Activated T-cell treated with anti-CD3 and anti-CD28 coated beads, Interleukin-2, amount 50 U/mL, for 24 hours (primary cell): ENCODE measurements around the gene PCDH9.

Source experiments
- DNase-seq: peaks from one replicate; pipeline ENCODE4 v3.0.0-alpha.2; 2020
- H3K27ac Mint-ChIP-seq: 2 replicates; pipeline ENCODE4 v1.8.0; 2020; ENCODE audit warnings: mild to moderate bottlenecking, mixed read lengths
- H3K27me3 Mint-ChIP-seq: 2 replicates; pipeline ENCODE4 v1.8.0; 2020; ENCODE audit warnings: mixed read lengths
- H3K36me3 Mint-ChIP-seq: 2 replicates; pipeline ENCODE4 v1.8.0; 2020; ENCODE audit warnings: low read depth, mixed read lengths
- H3K4me1 Mint-ChIP-seq: 2 replicates; pipeline ENCODE4 v1.8.0; 2020; ENCODE audit warnings: low read depth, mixed read lengths
- H3K4me3 Mint-ChIP-seq: 2 replicates; pipeline ENCODE4 v1.8.0; 2020; ENCODE audit warnings: mild to moderate bottlenecking, moderate library complexity, mixed read lengths
- H3K9me3 Mint-ChIP-seq: 2 replicates; pipeline ENCODE4 v1.8.0; 2020; ENCODE audit warnings: mixed read lengths

Gene PCDH9

GRCh38 chr13:67135356-67135755, 94.8 kb downstream of the PCDH9 start:
- Mint-ChIP-seq H3K27ac (no peak overlapping the region), H3K4me1 (peaks cover 9% of the 10 kb centered on the region), H3K27me3 (no peaks in the 10 kb centered on the region), H3K4me3 (no peak overlapping the region), H3K36me3 (no peaks in the 10 kb centered on the region), H3K9me3 (no peaks in the 10 kb centered on the region)
- DNase-seq: no peak

- Mint-ChIP-seq H3K4me3 (no peak overlapping the region), H3K27ac (no peak overlapping the region), H3K4me1 (peaks cover 9% of the 10 kb centered on the region), H3K36me3 (no peaks in the 10 kb centered on the region), H3K9me3 (no peaks in the 10 kb centered on the region), H3K27me3 (no peaks in the 10 kb centered on the region)
- no peak for DNase-seq
Observed at GRCh38 chr13:67134417-67135129, 95.6 kb downstream of the PCDH9 start.

- no peak overlapping the region for H3K27ac Mint-ChIP-seq
- no peak for DNase-seq
- H3K27me3 Mint-ChIP-seq: no peaks in the 10 kb centered on the region
- H3K9me3 Mint-ChIP-seq: no peaks in the 10 kb centered on the region
- no peaks in the 10 kb centered on the region for H3K36me3 Mint-ChIP-seq
- peaks cover 9% of the 10 kb centered on the region for H3K4me1 Mint-ChIP-seq
- H3K4me3 Mint-ChIP-seq: no peak overlapping the region
Observed at GRCh38 chr13:67133476-67133875, 96.7 kb downstream of the PCDH9 start.

GRCh38 chr13:67131393-67131792, 98.7 kb downstream of the PCDH9 start:
- Mint-ChIP-seq H3K9me3 (no peaks in the 10 kb centered on the region), H3K27me3 (no peaks in the 10 kb centered on the region), H3K27ac (no peak overlapping the region), H3K4me3 (no peak overlapping the region), H3K36me3 (no peaks in the 10 kb centered on the region), H3K4me1 (peaks cover 9% of the 10 kb centered on the region)
- DNase-seq: no peak

- no peak overlapping the region for H3K4me3 Mint-ChIP-seq
- DNase-seq: no peak
- H3K4me1 Mint-ChIP-seq: peaks cover 9% of the 10 kb centered on the region
- H3K27me3 Mint-ChIP-seq: no peaks in the 10 kb centered on the region
- no peaks in the 10 kb centered on the region for H3K9me3 Mint-ChIP-seq
- no peak overlapping the region for H3K27ac Mint-ChIP-seq
- no peaks in the 10 kb centered on the region for H3K36me3 Mint-ChIP-seq
Observed at GRCh38 chr13:67130444-67130843, 99.7 kb downstream of the PCDH9 start.

GRCh38 chr13:67128136-67128535, 102.0 kb downstream of the PCDH9 start:
- H3K4me3 Mint-ChIP-seq: no peak overlapping the region
- H3K4me1 Mint-ChIP-seq: peaks cover 6% of the 10 kb centered on the region
- no peaks in the 10 kb centered on the region for H3K9me3 Mint-ChIP-seq
- H3K27ac Mint-ChIP-seq: no peak overlapping the region
- DNase-seq: no peak
- no peaks in the 10 kb centered on the region for H3K36me3 Mint-ChIP-seq
- H3K27me3 Mint-ChIP-seq: no peaks in the 10 kb centered on the region

- no peak for DNase-seq
- H3K27me3 Mint-ChIP-seq: no peaks in the 10 kb centered on the region
- H3K27ac Mint-ChIP-seq: no peak overlapping the region
- no peaks in the 10 kb centered on the region for H3K4me1 Mint-ChIP-seq
- no peaks in the 10 kb centered on the region for H3K36me3 Mint-ChIP-seq
- no peaks in the 10 kb centered on the region for H3K9me3 Mint-ChIP-seq
- no peak overlapping the region for H3K4me3 Mint-ChIP-seq
Observed at GRCh38 chr13:67125681-67126080, 104.5 kb downstream of the PCDH9 start.

- no peaks in the 10 kb centered on the region for H3K4me1 Mint-ChIP-seq
- H3K27me3 Mint-ChIP-seq: no peaks in the 10 kb centered on the region
- H3K9me3 Mint-ChIP-seq: no peaks in the 10 kb centered on the region
- H3K36me3 Mint-ChIP-seq: no peaks in the 10 kb centered on the region
- H3K27ac Mint-ChIP-seq: no peak overlapping the region
- H3K4me3 Mint-ChIP-seq: no peak overlapping the region
- no peak for DNase-seq
Observed at GRCh38 chr13:67123165-67123564, 107.0 kb downstream of the PCDH9 start.

- DNase-seq: no peak
- Mint-ChIP-seq H3K4me1 (no peaks in the 10 kb centered on the region), H3K9me3 (no peaks in the 10 kb centered on the region), H3K27ac (no peak overlapping the region), H3K4me3 (no peak overlapping the region), H3K36me3 (no peaks in the 10 kb centered on the region), H3K27me3 (no peaks in the 10 kb centered on the region)
Observed at GRCh38 chr13:67122251-67122650, 107.9 kb downstream of the PCDH9 start.

- no peaks in the 10 kb centered on the region for H3K27me3 Mint-ChIP-seq
- no peaks in the 10 kb centered on the region for H3K36me3 Mint-ChIP-seq
- no peak overlapping the region for H3K4me3 Mint-ChIP-seq
Observed at GRCh38 chr13:67120872-67121531, 109.1 kb downstream of the PCDH9 start.

GRCh38 chr13:67119481-67119894, 110.6 kb downstream of the PCDH9 start:
- Mint-ChIP-seq H3K27ac (no peak overlapping the region), H3K9me3 (no peaks in the 10 kb centered on the region), H3K4me3 (no peak overlapping the region), H3K4me1 (no peaks in the 10 kb centered on the region), H3K27me3 (no peaks in the 10 kb centered on the region), H3K36me3 (no peaks in the 10 kb centered on the region)
- DNase-seq: no peak

More at GRCh38 chr13:67120872-67121531, 109.1 kb downstream of the PCDH9 start:
- Mint-ChIP-seq H3K4me1 (no peaks in the 10 kb centered on the region), H3K27ac (no peak overlapping the region), H3K9me3 (no peaks in the 10 kb centered on the region)
- no peak for DNase-seq

- no peak for DNase-seq
- Mint-ChIP-seq H3K27ac (no peak overlapping the region), H3K4me3 (no peak overlapping the region), H3K36me3 (no peaks in the 10 kb centered on the region), H3K27me3 (no peaks in the 10 kb centered on the region), H3K9me3 (no peaks in the 10 kb centered on the region), H3K4me1 (no peaks in the 10 kb centered on the region)
Observed at GRCh38 chr13:67118277-67118676, 111.9 kb downstream of the PCDH9 start.

- Mint-ChIP-seq H3K4me3 (no peak overlapping the region), H3K27ac (no peak overlapping the region), H3K4me1 (no peaks in the 10 kb centered on the region), H3K9me3 (no peaks in the 10 kb centered on the region), H3K27me3 (no peaks in the 10 kb centered on the region), H3K36me3 (no peaks in the 10 kb centered on the region)
- no peak for DNase-seq
Observed at GRCh38 chr13:67117010-67117550, 113.1 kb downstream of the PCDH9 start.

GRCh38 chr13:67107979-67108378, 122.2 kb downstream of the PCDH9 start:
- Mint-ChIP-seq H3K4me1 (no peaks in the 10 kb centered on the region), H3K27ac (no peak overlapping the region), H3K9me3 (peaks cover 2% of the 10 kb centered on the region), H3K27me3 (no peaks in the 10 kb centered on the region), H3K4me3 (no peak overlapping the region), H3K36me3 (no peaks in the 10 kb centered on the region)
- DNase-seq: no peak

GRCh38 chr13:67106502-67107057, 123.6 kb downstream of the PCDH9 start:
- DNase-seq: no peak
- H3K27ac Mint-ChIP-seq: no peak overlapping the region
- peaks cover 2% of the 10 kb centered on the region for H3K9me3 Mint-ChIP-seq
- H3K27me3 Mint-ChIP-seq: no peaks in the 10 kb centered on the region
- no peak overlapping the region for H3K4me3 Mint-ChIP-seq
- H3K36me3 Mint-ChIP-seq: no peaks in the 10 kb centered on the region
- no peaks in the 10 kb centered on the region for H3K4me1 Mint-ChIP-seq
